GM10266 (cell line): ENCODE measurements around the gene PBX1.
"Not testable (repeated sequence)": the region's sequence is repeated elsewhere in the genome, so short reads cannot be mapped to it uniquely, and the experiment has no call there.

Experiments
- DNase-seq: peaks from one replicate; pipeline ENCODE4 v3.0.0; 2012; ENCODE audit errors: extremely low spot score
- CTCF ChIP-seq: IDR thresholded peaks from 2 replicates; pipeline ENCODE4 v1.5.1; 2012; ENCODE audit warnings: mild to moderate bottlenecking, low read depth; ENCODE audit not compliant: control insufficient read depth, insufficient read depth; ENCODE audit errors: missing control alignments

Gene PBX1

GRCh38 chr1:164649146-164649545, 90.2 kb downstream of the PBX1 start:
- DNase-seq, result no peak
- TF ChIP-seq CTCF, result no peak

- no peak for DNase-seq
- TF ChIP-seq CTCF, result no peak
These were observed 91.5 kb downstream of the PBX1 start for GRCh38 chr1:164650531-164650930.

- no peak for DNase-seq
- no peak for TF ChIP-seq CTCF
These were observed 92.5 kb downstream of the PBX1 start for GRCh38 chr1:164651351-164651951.

- not testable (repeated sequence) for DNase-seq
These were observed 94.0 kb downstream of the PBX1 start for GRCh38 chr1:164652969-164653368.

GRCh38 chr1:164653705-164654104, 94.7 kb downstream of the PBX1 start:
- no peak for TF ChIP-seq CTCF
- no peak for DNase-seq

GRCh38 chr1:164654200-164654599, 95.2 kb downstream of the PBX1 start:
- no peak for DNase-seq
- no peak for TF ChIP-seq CTCF

GRCh38 chr1:164658864-164659263, 99.9 kb downstream of the PBX1 start:
- DNase-seq, result no peak
- no peak for TF ChIP-seq CTCF
